ENCODE results near the gene CACNA1C.

- TF ChIP-seq CTCF (IDR thresholded peaks at IDR 0.05) (no peak), EZH2 (IDR thresholded peaks at IDR 0.05; ENCODE audit: borderline replicate concordance, insufficient read depth, low read depth, low read length, poor library complexity, severe bottlenecking) (no peak)
Measured at GRCh38 chr12:2139651-2140050, 86.9 kb downstream of the CACNA1C start.

All from B cell (primary cell).